CD14-positive monocyte (primary cell): ENCODE data around the gene LDLRAD4. TPM values are rescaled to one million over a fixed set of nuclear protein-coding genes. Genes with fewer than 3 reads are reported as not detected.

Experiments used
- DNase-seq, 3 donors: peaks; one replicate each; pipeline ENCODE4 v3.0.0-alpha.2; 2011 to 2022
- H2AFZ ChIP-seq: 2 replicates; pipeline ENCODE4 v1.6.0; 2012; ENCODE audit warnings: mild to moderate bottlenecking, low read depth, low read length, inconsistent platforms; ENCODE audit not compliant: insufficient read depth, poor library complexity, severe bottlenecking
- H3K27ac ChIP-seq, 2 donors: 1 replicate in 1 of 2; 2 replicates in 1 of 2; pipeline ENCODE4 v1.5.1; 2012 to 2013; ENCODE audit warnings: low read length in 2 of 2, control low read depth in 1 of 2, inconsistent platforms in 1 of 2, low read depth in 1 of 2, mild to moderate bottlenecking in 1 of 2
- H3K27me3 ChIP-seq, 2 donors: one replicate each; pipeline versions ENCODE4 v1.6.0 to v1.6.1; 2011 to 2013; ENCODE audit warnings: low read length in 2 of 2; ENCODE audit not compliant: control insufficient read depth in 2 of 2, insufficient read depth in 2 of 2
- H3K36me3 ChIP-seq, 2 donors: replicated peaks in 1 of 2; 1 replicate in 1 of 2; 2 replicates in 1 of 2; pipeline versions ENCODE4 v1.5.1 to v1.6.1; 2012 to 2013; ENCODE audit warnings: low read length in 2 of 2, control low read depth in 1 of 2, inconsistent platforms in 1 of 2, mild to moderate bottlenecking in 1 of 2; ENCODE audit not compliant: insufficient read depth in 2 of 2, control insufficient read depth in 1 of 2
- H3K4me1 ChIP-seq, 2 donors: 1 replicate in 1 of 2; 2 replicates in 1 of 2; pipeline versions ENCODE4 v1.5.1 to v1.6.1; 2012 to 2013; ENCODE audit warnings: low read length in 2 of 2, control low read depth in 1 of 2, inconsistent platforms in 1 of 2, mild to moderate bottlenecking in 1 of 2, moderate library complexity in 1 of 2; ENCODE audit not compliant: insufficient read depth in 2 of 2, control insufficient read depth in 1 of 2
- H3K4me2 ChIP-seq: replicated peaks from 2 replicates; pipeline ENCODE3; 2012; ENCODE audit warnings: low read length, moderate library complexity, mild to moderate bottlenecking; ENCODE audit not compliant: poor library complexity, severe bottlenecking; ENCODE audit errors: extremely low read depth
- H3K4me3 ChIP-seq, 3 experiments: fragments of 200-600 bp in 1 of 3; sonication (generic) in 1 of 3; replicated peaks in 1 of 3; 1 replicate in 2 of 3; 2 replicates in 1 of 3; pipeline ENCODE4 v1.5.1; 2011 to 2013; ENCODE audit warnings: low read length in 3 of 3, mild to moderate bottlenecking in 3 of 3, control low read depth in 2 of 3, low read depth in 2 of 3, inconsistent platforms in 1 of 3, moderate library complexity in 1 of 3
- H3K79me2 ChIP-seq: 2 replicates; pipeline ENCODE4 v1.6.0; 2012; ENCODE audit warnings: mild to moderate bottlenecking, control low read depth, inconsistent platforms, low read length, moderate library complexity; ENCODE audit not compliant: insufficient read depth
- H3K9ac ChIP-seq: 2 replicates; pipeline ENCODE4 v1.6.0; 2017; ENCODE audit warnings: low read length, mild to moderate bottlenecking; ENCODE audit not compliant: insufficient read depth, poor library complexity, severe bottlenecking
- H3K9me3 ChIP-seq, 2 donors: replicated peaks in 1 of 2; 1 replicate in 1 of 2; 2 replicates in 1 of 2; pipeline versions ENCODE4 v1.5.1 to v1.6.1; 2012 to 2013; ENCODE audit warnings: low read length in 2 of 2, control low read depth in 1 of 2; ENCODE audit not compliant: control insufficient read depth in 1 of 2, insufficient read depth in 1 of 2
- H4K20me1 ChIP-seq: 2 replicates; pipeline ENCODE4 v1.6.0; 2012; ENCODE audit warnings: mild to moderate bottlenecking, low read length, control low read depth, moderate library complexity; ENCODE audit not compliant: insufficient read depth
- H3K27ac Mint-ChIP-seq, 7 donors: one replicate each; pipeline ENCODE4 v1.8.0; 2020; ENCODE audit warnings: mild to moderate bottlenecking in 7 of 7, mixed read lengths in 7 of 7, moderate library complexity in 6 of 7, inconsistent platforms in 2 of 7
- H3K27me3 Mint-ChIP-seq, 3 donors: one replicate each; pipeline ENCODE4 v1.8.0; 2021 to 2022; ENCODE audit warnings: low read depth in 3 of 3, mild to moderate bottlenecking in 3 of 3, mixed read lengths in 3 of 3, moderate library complexity in 3 of 3, inconsistent platforms in 1 of 3
- H3K36me3 Mint-ChIP-seq, 2 donors: one replicate each; pipeline ENCODE4 v1.8.0; 2020; ENCODE audit warnings: mixed read lengths in 2 of 2, inconsistent platforms in 1 of 2, mild to moderate bottlenecking in 1 of 2
- H3K4me1 Mint-ChIP-seq: one replicate; pipeline ENCODE4 v1.8.0; 2020; ENCODE audit warnings: mild to moderate bottlenecking, mixed read lengths
- H3K4me3 Mint-ChIP-seq, 2 donors: one replicate each; pipeline ENCODE4 v1.8.0; 2020; ENCODE audit warnings: mild to moderate bottlenecking in 2 of 2, mixed read lengths in 2 of 2, moderate library complexity in 1 of 2
- H3K9me3 Mint-ChIP-seq, 7 donors: one replicate each; pipeline ENCODE4 v1.8.0; 2020 to 2022; ENCODE audit warnings: mixed read lengths in 7 of 7, mild to moderate bottlenecking in 6 of 7, moderate library complexity in 6 of 7, inconsistent platforms in 2 of 7
- CTCF ChIP-seq: fragments of 200-600 bp; IDR thresholded peaks from one replicate; pipeline ENCODE4 v1.8.0; 2022; ENCODE audit warnings: antibody characterized with exemption, mild to moderate bottlenecking
- WGBS: methylation state at CpG from one replicate; pipeline ENCODE4 v1.1.5; 2013; ENCODE audit warnings: missing lambda C conversion rate; ENCODE audit not compliant: insufficient coverage; 5-methylcytosine and 5-hydroxymethylcytosine counted together
- intact Hi-C, 2 donors: fragments of 100-400 bp; cut with micrococcal nuclease; formaldehyde crosslinking; loops; one replicate each; pipeline versions ENCODE4 v1.15.0 to v1.15.1; 2023
- polyA plus RNA-seq, 3 donors: library from polyadenylated mRNA; depleted of rRNA in 1 of 3; unstranded in 2 of 3; stranded (reverse) in 1 of 3; fragments of 300-500 nt in 2 of 3; fragments of >200 nt in 1 of 3; fragmentation: Illumina TruSeq in 2 of 3; gene quantifications; 1 replicate in 2 of 3; 2 replicates in 1 of 3; pipeline ENCODE4 v1.2.3, GENCODE V29; 2012 to 2021

LDLRAD4 gene
- polyA plus RNA-seq, 3 donors, result 13.5 to 15.4 (median 13.8) TPM

- Mint-ChIP-seq H3K4me1 (peaks cover 21% of the 10 kb centered on the region), H3K9me3 (peaks cover 0 to 3% (median 0%) of the 10 kb centered on the region in 7 donors), H3K4me3 (peak overlapping the region; percentile 70 to 90), H3K27ac (peak overlapping the region; percentile 94 to 99 (median 99)), H3K27me3 (peaks cover 3 to 8% (median 6%) of the 10 kb centered on the region in 3 donors), H3K36me3 (peaks cover 3 to 8% of the 10 kb centered on the region in 2 donors)
- Histone ChIP-seq H3K9me3 (no peaks in the 10 kb centered on the region), H2AFZ (no peak overlapping the region), H3K27me3 (no peaks in the 10 kb centered on the region), H3K4me3 (peak overlapping the region in 1 of 3 experiments; percentile 63), H4K20me1 (peaks cover 11% of the 10 kb centered on the region), H3K36me3 (no peaks in the 10 kb centered on the region), H3K4me2 (peak overlapping the region; percentile 73), H3K27ac (peak overlapping the region; percentile 80 to 94), H3K9ac (peak overlapping the region; percentile 64), H3K4me1 (peaks cover 21% of the 10 kb centered on the region in 2 donors), H3K79me2 (no peaks in the 10 kb centered on the region)
- no peak for DNase-seq
- WGBS, result 84% methylated on average over 16 of the region's 19 CpGs
- intact Hi-C loops, result no loop called here
- no peak for TF ChIP-seq CTCF
Measured at GRCh38 chr18:13382954-13383827, 164.6 kb downstream of the LDLRAD4 start.

- H4K20me1 ChIP-seq, result peaks cover 11% of the 10 kb centered on the region
- H3K9ac ChIP-seq, result no peak overlapping the region
- peaks cover 11% of the 10 kb centered on the region in 2 donors for H3K4me1 ChIP-seq
- H3K9me3 ChIP-seq, result no peaks in the 10 kb centered on the region
- H3K9me3 Mint-ChIP-seq, result no peaks in the 10 kb centered on the region
- no peaks in the 10 kb centered on the region for H3K79me2 ChIP-seq
- 98% methylated on average over 39 of the region's 40 CpGs for WGBS
- intact Hi-C loops, result no loop called here
- H3K36me3 ChIP-seq, result no peaks in the 10 kb centered on the region
- no peak overlapping the region for H3K4me2 ChIP-seq
- no peak overlapping the region for H3K4me3 ChIP-seq
- no peak overlapping the region for H3K4me3 Mint-ChIP-seq
- H3K27me3 Mint-ChIP-seq, result peaks cover 3 to 6% (median 4%) of the 10 kb centered on the region in 3 donors
- H3K36me3 Mint-ChIP-seq, result peaks cover 3 to 9% of the 10 kb centered on the region in 2 donors
- no peak overlapping the region for H2AFZ ChIP-seq
- TF ChIP-seq CTCF, result no peak
- peaks cover 11% of the 10 kb centered on the region for H3K4me1 Mint-ChIP-seq
- peak overlapping the region in 1 of 7 donors; percentile 31 for H3K27ac Mint-ChIP-seq
- H3K27ac ChIP-seq, result no peak overlapping the region
- H3K27me3 ChIP-seq, result no peaks in the 10 kb centered on the region
- DNase-seq, result no peak
Measured at GRCh38 chr18:13386891-13387801, 168.6 kb downstream of the LDLRAD4 start.
